KMS-11 (cell line): ENCODE results near the gene GAS2.

Experiments used
- H2AFZ ChIP-seq: fragments of 200-600 bp; sonication (generic); 2 replicates; pipeline ENCODE4 v1.6.1; 2016; ENCODE audit warnings: antibody characterized with exemption, mixed run types, low read depth
- H3K27ac ChIP-seq: fragments of 200-600 bp; sonication (generic); 2 replicates; pipeline ENCODE4 v1.6.1; 2016; ENCODE audit warnings: mild to moderate bottlenecking, mixed run types
- H3K27me3 ChIP-seq: fragments of 200-600 bp; sonication (generic); 2 replicates; pipeline ENCODE4 v1.6.1; 2017; ENCODE audit warnings: mild to moderate bottlenecking, low read depth, mixed run types, moderate library complexity; ENCODE audit not compliant: insufficient read depth
- H3K36me3 ChIP-seq: fragments of 200-600 bp; sonication (generic); 2 replicates; pipeline ENCODE4 v1.6.1; 2017; ENCODE audit warnings: mild to moderate bottlenecking, mixed run types; ENCODE audit not compliant: insufficient read depth
- H3K4me1 ChIP-seq: fragments of 200-600 bp; sonication (generic); 2 replicates; pipeline ENCODE4 v1.6.1; 2016; ENCODE audit warnings: mild to moderate bottlenecking, low read depth, mixed run types; ENCODE audit not compliant: poor library complexity, severe bottlenecking
- H3K4me2 ChIP-seq: fragments of 200-600 bp; sonication (generic); 2 replicates; pipeline ENCODE4 v1.7.0; 2016; ENCODE audit warnings: mild to moderate bottlenecking, mixed run types
- H3K4me3 ChIP-seq: fragments of 200-600 bp; sonication (generic); IDR thresholded peaks from 2 replicates; pipeline ENCODE4 v1.6.1; 2017; ENCODE audit warnings: low read depth, low read length, mixed read lengths; ENCODE audit not compliant: insufficient read depth
- H3K79me2 ChIP-seq: fragments of 200-600 bp; sonication (generic); 2 replicates; pipeline ENCODE4 v1.6.1; 2016; ENCODE audit warnings: low read depth, mixed run types; ENCODE audit not compliant: insufficient read depth
- H3K9ac ChIP-seq: fragments of 200-600 bp; sonication (generic); 2 replicates; pipeline ENCODE4 v1.6.1; 2016; ENCODE audit warnings: mild to moderate bottlenecking, mixed run types
- H4K20me1 ChIP-seq: fragments of 200-600 bp; sonication (generic); 2 replicates; pipeline ENCODE4 v1.6.1; 2016; ENCODE audit warnings: mild to moderate bottlenecking, mixed run types; ENCODE audit not compliant: insufficient read depth
- TF ChIP-seq, protein P1 (sequence below): fragments of 200-600 bp; sonication (generic); conservative IDR thresholded peaks from 2 replicates; pipeline ENCODE4 v1.6.1; 2017; ENCODE audit warnings: low read depth, mild to moderate bottlenecking, antibody characterized with exemption, low read length, moderate library complexity, mixed read lengths

Gene GAS2

DNA sequence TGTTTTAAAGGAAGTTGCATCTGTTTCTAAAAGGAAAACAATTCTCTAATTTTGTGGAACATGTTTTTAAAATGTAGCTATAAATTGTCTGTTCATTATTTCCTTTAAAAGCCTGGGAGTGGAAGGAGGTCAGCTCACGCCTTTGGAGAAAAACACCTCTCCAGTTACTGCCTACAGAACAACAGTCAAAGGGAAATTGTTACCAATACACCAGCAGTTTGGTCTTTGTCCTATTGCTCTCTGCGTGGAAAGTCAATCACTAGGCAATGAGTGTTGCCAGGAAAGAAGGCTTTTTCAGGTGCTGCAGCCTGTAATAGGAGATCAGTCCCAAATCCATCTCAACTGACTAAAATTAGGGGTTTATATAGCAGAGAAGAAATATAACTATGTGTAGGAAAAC is 141.0 kb downstream of the GAS2 start:
- Histone ChIP-seq H3K4me2 (0 out of 2 replicates have a peak overlapping the region, but pooled peaks have one; percentile 15), H4K20me1 (no peaks in the 10 kb centered on the region), H3K79me2 (no peaks in the 10 kb centered on the region), H3K27me3 (no peaks in the 10 kb centered on the region), H3K4me1 (peaks cover 19% of the 10 kb centered on the region), H2AFZ (no peak overlapping the region), H3K9ac (no peak overlapping the region), H3K27ac (no peak overlapping the region), H3K36me3 (no peaks in the 10 kb centered on the region), H3K4me3 (no peak overlapping the region)
- TF ChIP-seq, protein P1, sequence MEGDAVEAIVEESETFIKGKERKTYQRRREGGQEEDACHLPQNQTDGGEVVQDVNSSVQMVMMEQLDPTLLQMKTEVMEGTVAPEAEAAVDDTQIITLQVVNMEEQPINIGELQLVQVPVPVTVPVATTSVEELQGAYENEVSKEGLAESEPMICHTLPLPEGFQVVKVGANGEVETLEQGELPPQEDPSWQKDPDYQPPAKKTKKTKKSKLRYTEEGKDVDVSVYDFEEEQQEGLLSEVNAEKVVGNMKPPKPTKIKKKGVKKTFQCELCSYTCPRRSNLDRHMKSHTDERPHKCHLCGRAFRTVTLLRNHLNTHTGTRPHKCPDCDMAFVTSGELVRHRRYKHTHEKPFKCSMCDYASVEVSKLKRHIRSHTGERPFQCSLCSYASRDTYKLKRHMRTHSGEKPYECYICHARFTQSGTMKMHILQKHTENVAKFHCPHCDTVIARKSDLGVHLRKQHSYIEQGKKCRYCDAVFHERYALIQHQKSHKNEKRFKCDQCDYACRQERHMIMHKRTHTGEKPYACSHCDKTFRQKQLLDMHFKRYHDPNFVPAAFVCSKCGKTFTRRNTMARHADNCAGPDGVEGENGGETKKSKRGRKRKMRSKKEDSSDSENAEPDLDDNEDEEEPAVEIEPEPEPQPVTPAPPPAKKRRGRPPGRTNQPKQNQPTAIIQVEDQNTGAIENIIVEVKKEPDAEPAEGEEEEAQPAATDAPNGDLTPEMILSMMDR: no peak

DNA sequence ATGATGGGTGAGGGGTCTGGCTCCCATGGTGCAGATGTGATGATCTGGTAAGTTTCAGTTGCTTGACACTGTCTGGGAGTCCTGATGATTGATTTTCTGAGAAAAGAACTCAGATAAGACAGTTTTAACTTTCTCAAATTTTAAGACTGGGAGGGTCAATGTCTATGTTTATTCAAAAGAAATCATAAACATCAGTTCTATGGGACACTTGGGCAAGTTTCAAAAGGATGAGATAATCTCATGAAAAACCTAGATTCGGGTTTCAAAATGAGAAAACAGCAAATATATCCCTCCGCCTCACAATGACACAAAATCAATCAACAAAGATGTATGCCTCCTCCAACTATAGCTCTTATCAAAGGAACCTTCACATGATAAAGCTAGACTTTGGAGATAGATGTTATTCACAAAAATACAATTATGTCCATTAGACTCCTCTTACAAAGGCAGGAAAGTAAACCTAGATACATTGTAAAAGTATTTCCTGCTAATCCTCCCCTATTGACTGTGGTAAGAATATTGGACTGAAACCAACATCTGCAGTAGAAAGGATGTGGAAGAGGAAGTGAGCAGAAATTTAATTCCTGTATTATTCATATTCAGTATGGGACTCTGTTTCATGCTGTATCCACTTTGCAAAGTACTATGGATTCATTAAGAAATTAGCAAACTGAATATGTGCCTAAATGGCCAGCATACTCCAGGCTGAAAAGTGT is 141.6 kb downstream of the GAS2 start:
- TF ChIP-seq, protein P1: no peak
- H3K27ac ChIP-seq: no peak overlapping the region

DNA sequence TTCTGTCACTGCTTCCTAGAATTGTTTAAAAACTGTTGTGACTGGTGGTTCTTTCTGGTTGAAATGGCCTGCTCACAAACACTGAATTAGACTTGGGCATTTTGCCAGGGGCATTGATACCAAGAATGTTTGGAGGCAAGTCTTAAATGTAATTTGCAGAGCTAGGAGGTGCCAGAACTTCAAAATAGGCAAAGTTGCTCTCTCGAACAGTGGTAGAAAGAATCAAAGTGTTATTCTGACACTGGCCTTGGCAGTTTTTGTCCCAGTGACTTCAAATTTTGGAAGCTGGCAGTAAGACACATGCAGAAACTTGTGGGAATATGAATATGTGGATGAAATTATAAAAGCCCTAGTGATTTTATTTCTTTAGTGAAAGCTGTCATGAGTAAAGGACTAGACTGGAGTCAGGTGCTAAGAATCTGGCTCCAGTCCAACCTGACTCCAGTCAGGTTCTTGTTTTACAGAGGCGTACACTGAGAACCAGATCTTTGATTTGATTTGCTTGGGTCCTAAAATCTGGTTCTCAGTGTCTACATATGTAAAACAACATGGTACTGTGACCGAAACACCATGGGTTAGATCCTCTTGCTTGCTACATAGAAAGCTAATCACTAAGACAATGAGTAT is 142.3 kb downstream of the GAS2 start:
- Histone ChIP-seq H3K4me1 (peaks cover 19% of the 10 kb centered on the region), H3K36me3 (no peaks in the 10 kb centered on the region), H2AFZ (no peak overlapping the region), H3K79me2 (no peaks in the 10 kb centered on the region), H4K20me1 (no peaks in the 10 kb centered on the region), H3K4me2 (peak overlapping the region; percentile 27; the same call in 1 of the 2 replicates), H3K9ac (no peak overlapping the region), H3K27ac (no peak overlapping the region), H3K27me3 (no peaks in the 10 kb centered on the region), H3K4me3 (no peak overlapping the region)
- TF ChIP-seq, protein P1: no peak

More for the DNA sequence above, 141.6 kb downstream of the GAS2 start:
- no peaks in the 10 kb centered on the region for H3K27me3 ChIP-seq
- no peaks in the 10 kb centered on the region for H3K79me2 ChIP-seq
- H3K4me2 ChIP-seq: peak overlapping the region; percentile 27; the same call in 1 of the 2 replicates
- H3K4me3 ChIP-seq: no peak overlapping the region
- no peaks in the 10 kb centered on the region for H3K36me3 ChIP-seq
- H4K20me1 ChIP-seq: no peaks in the 10 kb centered on the region
- H2AFZ ChIP-seq: no peak overlapping the region
- H3K9ac ChIP-seq: no peak overlapping the region
- peaks cover 19% of the 10 kb centered on the region for H3K4me1 ChIP-seq

DNA sequence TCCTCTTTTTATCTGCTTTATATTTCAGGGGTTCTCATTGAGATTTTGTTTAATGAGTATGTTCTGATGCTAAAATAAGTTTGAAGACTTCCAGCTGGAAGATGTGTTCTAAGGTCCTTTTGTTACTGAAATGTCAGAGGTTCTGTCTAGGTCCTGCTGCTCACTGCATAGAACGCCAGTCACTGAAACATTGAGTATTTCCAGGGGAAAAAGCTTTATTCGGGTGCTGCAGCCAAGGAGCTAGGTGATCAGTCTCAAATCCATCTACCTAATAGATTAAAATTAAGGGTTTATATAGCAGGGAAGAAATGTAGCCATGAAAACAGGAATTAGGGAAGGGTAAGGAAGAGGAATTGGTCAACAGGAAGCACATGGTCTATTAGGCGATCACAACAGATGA is 143.5 kb downstream of the GAS2 start:
- Histone ChIP-seq H2AFZ (no peak overlapping the region), H4K20me1 (no peaks in the 10 kb centered on the region), H3K27ac (no peak overlapping the region), H3K9ac (no peak overlapping the region), H3K4me2 (no peak overlapping the region), H3K36me3 (no peaks in the 10 kb centered on the region), H3K27me3 (no peaks in the 10 kb centered on the region), H3K79me2 (no peaks in the 10 kb centered on the region), H3K4me1 (peaks cover 19% of the 10 kb centered on the region), H3K4me3 (no peak overlapping the region)
- TF ChIP-seq, protein P1: no peak
